ENCODE results near the gene PITX1.
"Not testable (repeated sequence)": the region's sequence is repeated elsewhere in the genome, so short reads cannot be mapped to it uniquely, and the experiment has no call there.

The PITX1 gene

DNA sequence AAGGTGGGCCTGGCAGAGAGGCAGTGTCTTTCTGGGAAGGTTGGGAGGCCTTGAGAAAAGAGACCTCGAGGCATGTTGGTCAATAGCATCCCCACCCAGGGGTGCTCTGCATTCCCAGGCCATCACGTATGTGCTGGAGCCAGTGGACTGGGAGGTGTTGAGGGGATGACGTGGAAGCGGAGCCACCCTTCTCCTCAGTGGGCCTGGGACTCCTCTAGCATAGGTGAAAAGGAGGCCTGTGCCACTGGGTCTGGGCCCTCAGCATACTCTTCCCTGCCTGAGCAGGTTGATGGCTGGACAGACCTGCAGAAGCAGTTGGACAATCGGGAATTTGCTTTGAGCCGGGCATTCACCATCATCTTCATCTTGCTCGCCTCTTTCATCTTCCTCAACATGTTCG is 25.5 kb downstream of the PITX1 start:
- no peak for DNase-seq

DNA sequence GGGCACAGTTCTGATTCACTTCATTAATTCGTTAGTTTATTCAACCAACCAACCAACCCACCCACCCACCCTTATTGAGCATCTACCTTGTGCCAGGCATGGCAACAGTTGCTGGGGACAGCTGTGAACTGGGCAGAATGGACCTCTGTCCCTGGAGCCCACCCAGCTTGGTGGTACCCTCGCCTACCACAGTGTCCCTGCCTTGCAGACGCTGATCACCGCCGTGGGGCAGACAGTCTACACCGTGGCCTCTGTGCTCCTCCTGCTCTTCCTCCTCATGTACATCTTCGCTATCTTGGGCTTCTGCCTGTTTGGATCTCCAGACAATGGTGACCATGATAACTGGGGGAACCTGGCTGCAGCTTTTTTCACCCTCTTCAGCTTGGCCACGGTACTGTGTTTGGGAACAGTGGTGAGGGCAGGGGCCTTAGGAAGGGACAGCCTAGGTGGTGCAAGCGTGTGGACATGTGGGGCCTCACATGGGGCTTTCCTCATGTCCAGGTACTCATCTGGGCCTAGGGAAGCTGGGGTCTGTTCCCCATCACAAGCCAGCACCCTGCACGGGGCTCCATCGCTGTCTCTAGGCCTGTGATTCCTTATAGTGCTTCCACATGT is 26.2 kb downstream of the PITX1 start:
- no peak for DNase-seq

DNA sequence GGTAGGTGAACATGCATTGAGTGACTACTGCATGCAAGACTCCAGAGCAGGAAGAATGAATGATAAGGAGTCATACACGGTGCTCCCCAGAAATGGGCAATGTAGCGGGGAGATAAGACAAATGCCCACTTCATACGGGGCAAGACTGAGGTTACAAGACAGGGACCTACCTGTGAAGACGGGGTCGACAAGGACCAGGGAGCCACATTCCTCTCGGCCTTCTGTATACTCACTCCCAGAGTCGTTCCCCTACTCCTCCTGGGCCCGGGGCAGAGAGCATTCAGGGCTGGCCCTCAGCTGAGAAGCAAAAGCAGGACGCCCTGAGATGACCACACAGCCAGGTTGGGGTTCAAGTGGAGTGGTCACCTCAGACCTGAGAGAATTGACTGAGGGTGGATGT is 26.7 kb downstream of the PITX1 start:
- DNase-seq = no peak

DNA sequence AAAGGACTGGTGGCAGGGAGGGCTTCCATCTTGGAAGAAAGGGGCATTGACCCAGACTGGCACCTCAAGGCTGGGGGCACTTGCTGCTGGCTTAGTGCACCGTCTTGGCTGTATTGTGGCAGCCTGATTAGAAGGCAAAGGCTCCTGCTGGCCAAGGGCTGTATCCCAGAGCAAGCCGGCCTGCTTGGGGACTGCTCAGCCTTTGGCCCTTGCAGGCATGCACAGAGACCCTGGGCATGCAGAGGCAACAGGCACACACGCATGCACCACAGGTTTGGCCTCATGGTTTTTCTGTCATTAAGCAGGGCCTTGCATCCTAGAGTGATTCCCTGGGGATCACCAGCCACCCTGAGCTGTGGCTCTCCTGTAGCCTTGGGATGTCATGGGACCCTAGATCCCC is 29.0 kb downstream of the PITX1 start:
- no peak for DNase-seq

DNA sequence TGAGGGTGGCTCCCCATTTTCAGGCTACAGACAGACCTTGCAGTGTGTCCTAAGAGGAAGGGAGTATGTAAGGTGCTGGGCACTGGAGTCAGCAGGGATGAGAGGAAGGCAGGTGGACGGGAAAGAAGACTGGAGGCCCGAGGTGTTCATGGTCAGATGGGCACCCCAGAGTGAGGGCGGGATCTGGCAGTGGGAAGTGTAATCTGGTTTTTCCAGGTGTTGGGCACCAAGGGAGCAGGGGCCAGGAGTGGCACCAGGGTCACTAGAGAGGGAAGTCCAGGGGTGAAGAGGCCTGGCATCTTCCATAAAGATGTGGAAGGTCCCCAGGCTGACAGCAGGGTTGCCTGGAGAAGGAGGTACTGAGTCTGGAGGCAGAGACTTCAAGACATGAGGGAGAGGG is 29.7 kb downstream of the PITX1 start:
- no peak for DNase-seq

DNA sequence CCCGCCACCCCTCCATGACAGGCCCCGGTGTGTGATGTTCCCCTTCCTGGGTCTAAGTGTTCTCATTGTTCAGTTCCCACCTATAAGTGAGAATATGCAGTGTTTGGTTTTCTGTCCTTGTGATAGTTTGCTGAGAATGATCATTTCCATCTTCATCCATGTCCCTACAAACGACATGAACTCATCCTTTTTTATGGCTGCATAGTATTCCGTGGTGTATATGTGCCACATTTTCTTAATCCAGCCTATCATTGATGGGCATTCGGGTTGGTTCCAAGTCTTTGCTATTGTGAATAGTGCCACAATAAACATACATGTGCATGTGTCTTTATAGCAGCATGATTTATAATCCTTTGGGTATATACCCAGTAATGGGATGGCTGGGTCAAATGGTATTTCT is 36.0 kb downstream of the PITX1 start:
- DNase-seq = not testable (repeated sequence)

DNA sequence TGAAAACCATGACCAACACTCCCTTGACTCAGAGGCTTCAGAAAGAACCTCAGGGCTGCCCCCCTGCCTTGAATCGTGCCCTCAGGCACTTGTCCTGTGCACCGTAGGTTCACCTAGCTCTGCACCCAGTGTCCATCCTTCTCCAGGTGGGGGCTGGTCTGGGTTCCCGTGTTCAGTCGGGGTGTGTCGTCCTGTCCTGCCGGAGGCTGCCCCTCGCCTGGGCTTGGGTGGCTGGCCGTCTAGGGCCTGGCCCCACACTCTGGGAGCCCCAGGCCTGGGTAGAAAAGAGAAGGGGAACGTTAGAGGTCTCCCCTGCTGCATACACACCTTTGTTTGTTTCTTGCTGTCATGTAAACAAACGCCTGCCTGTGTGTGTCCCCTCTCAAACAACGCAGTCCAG is 37.0 kb downstream of the PITX1 start:
- DNase-seq = no peak

DNA sequence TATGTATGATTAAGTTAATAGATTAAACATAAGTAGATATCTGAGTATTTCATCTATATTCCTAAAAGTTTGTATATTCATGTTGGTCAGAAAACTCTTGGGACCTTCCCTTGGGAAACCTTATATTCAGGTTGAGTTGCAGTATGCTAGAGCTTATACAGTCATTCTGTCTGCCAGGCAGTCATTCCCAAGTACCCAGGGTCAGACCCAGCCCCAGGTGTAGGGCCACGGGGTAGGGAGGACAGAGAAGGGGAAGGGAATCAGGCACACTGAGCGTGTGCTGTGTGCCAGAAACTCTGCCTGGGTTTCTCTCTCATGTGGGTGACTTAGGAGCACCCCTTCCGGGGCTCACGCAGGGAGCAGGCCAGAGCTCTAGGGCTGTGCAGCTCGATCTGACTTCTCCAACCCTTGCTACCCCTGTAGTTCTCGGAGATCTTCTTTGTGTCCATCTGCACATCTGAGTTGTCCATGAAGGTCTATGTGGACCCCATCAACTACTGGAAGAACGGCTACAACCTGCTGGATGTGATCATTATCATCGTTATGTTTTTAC is 38.1 kb downstream of the PITX1 start:
- DNase-seq = no peak

DNA sequence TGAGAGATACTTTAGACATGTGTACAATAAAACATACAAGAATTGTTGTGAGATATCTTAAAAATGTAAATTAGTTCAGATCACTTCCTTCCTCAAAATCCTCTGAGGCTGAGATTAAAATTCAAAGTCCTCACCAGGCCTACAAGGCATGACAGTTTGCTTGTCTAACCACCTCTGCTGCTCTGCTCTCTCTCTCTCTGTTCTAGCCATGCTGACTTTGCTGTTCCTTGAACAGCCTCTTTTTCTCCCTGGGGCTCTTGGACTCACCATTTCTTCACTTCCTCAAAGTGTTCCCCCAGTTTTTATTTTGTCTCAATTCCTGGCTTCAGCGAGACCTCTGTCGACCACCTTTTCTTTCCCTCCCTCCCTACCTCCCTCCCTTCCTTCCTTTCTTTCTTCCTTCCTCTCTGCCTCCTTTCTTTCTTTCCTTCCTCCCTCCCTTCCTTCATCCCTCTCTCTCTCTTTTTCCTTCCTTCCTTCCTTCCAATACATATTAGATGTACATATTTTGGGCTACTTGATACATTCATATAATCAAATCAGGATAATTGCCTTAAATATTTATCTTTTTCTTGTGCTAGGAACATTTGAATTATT is 39.4 kb downstream of the PITX1 start:
- no peak for DNase-seq

DNA sequence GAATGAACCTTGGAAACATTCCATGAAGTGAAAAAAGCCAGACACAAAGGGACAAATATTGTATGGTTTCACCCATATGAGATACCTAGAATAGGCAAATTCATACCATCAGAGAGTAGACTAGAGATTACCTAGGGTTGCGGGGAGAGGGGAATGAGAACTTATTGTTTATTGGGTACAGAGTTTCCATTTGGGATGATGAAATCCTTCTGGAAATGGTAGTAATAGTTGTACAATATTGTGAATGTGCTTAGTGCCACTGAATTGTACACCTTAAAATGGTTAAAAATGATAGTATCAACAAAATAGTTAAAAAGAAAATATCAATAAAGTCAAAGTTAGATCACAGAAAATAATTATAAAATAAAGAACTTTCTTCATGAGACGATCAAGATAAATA is 40.9 kb downstream of the PITX1 start:
- DNase-seq = no peak

DNA sequence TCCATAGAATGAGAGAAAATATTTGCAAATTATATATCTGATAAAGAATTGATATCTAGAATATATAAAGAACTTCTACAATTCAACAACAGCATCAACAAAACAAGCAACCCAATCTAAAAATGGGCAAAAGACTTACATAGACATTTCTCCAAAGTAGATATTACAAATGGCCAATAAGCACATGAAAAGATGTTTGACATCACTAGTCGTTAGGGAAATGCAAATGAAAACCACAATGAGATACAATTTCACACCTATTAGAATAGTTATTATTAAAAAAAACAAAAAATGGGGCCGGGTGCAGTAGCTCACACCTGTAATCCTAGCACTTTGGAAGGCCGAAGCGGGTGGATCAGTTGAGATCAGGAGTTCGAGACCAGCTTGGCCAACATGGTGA is 41.9 kb downstream of the PITX1 start:
- DNase-seq = no peak

DNA sequence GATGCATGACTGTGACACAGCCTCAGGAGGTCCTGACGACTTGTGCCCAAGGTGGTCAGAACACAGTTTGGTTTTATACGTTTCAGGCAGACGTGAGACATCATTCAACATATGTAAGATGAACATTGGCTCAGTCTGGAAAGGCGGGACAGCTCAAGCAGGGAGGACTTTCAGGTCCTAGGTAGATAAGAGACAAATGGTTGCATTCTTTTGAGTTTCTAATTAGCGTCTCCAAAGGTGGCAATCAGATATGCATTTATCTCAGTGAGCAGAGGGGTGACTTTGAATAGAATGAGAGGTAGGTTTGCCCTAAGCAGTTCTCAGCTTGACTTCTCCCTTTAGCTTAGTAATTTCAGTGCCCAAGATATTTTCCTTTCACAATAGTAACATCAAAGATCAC is 43.8 kb downstream of the PITX1 start:
- DNase-seq = not testable (repeated sequence)

DNA sequence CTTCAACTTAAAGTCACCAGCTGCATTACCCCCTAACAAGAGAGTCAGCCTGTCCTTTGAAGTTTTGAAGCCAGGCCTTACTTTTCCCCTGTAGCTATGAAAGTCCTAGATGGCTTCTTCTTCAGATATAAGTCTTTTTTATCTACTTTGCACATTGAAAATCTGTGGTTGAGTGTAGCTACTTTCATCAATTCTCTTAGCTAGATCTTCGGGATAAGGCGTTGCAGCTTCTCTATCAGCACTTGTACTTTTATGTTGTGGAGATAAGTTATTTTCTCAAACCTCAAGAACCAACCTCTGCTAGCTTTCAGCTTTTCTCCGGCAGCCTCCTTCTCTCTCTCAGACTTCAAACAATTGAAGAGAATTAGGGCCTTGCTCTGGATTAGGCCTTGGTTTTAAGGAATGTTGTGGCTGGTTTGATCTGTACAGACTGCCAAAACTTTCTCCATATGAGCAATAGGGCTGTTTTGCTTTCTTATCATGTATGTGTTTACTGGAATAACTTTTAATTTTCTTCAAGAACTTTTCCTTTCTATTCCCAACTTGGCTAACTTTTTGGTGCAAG is 44.7 kb downstream of the PITX1 start:
- DNase-seq = no peak

DNA sequence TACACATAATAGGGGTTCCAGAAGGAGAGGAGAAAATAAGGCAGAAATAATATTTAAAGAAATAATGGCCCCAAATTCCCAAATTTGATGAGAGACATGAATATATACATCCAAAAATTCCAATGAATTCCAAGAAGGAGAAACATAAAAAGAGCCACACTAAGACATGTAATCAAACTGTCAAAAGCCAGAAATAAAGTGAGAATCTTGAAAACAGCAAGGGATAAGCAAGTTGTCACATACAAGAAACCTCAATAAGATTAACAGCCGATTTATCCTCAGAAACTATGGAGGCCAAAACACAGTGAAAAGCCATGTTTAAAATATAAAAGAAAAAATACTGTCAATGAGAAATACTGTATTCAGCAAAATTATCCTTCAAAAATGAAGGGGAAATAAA is 51.8 kb downstream of the PITX1 start:
- no peak for DNase-seq

DNA sequence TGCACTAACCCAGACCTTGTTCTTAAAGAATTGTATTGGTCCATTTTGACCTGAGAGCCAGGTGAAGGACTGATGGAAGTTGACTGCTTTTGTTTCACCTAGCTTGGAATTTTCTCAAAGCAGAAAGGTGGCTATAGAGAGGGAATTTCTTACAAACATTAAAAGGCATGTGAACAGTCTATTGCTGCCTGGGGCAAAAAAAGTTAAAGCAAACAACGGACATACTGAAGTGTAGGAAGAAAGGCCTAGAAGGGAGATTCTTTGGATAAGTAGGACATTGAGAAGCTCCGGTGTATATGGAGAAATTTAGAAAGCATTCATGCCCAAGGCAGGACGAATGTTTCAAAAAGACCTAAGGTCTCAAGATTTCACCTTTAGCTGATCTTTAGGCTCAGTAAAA is 54.6 kb downstream of the PITX1 start:
- DNase-seq = no peak

Data from KG1 (cell line).